Activated CD4-positive, alpha-beta T cell treated with anti-CD3 and anti-CD28 coated beads, Interleukin-2, amount 50 U/mL, for 16 hours (primary cell): ENCODE measurements around the gene BAZ1B.
"Not testable (repeated sequence)": the region's sequence is repeated elsewhere in the genome, so short reads cannot be mapped to it uniquely, and the experiment has no call there.

ENCODE experiments used
- DNase-seq: peaks from one replicate; pipeline ENCODE4 v3.0.0-alpha.2; 2020

BAZ1B gene

DNA sequence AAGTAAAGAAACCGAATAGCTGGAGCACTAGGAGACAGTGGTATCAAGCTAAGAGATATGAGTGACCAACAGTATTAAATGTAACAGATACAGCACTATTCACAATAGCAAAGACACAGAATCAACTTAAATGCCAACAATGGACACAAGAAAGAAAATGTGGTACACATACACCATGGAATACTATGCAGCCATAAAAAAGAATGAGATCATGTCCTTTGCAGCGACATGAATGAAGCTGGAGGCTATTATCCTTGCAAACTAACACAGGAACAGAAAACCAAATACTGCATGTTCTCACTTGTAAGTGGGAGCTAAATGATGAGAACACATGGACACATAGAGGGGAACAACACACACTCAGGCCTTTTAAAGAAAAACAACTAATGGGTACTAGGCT lies 26.6 kb downstream of the BAZ1B start:
- not testable (repeated sequence) for DNase-seq

DNA sequence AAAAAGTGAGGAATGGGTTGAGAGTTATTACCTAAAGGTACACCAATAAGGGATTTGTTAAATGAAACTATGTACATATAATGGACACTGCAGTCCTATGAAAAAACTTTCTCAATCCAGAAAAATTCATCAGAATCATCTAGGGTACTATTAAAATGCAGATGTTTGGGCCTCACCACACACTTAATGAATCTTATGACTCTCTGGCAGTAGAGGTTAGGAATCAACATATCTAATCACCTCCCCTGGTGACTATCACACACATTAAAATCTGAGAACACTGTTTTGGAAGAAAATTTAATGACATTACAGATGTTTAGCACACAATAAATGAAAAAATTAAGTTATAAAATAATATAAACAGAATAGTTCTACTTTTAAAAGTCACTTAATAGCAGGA lies 32.1 kb downstream of the BAZ1B start:
- DNase-seq: no peak

DNA sequence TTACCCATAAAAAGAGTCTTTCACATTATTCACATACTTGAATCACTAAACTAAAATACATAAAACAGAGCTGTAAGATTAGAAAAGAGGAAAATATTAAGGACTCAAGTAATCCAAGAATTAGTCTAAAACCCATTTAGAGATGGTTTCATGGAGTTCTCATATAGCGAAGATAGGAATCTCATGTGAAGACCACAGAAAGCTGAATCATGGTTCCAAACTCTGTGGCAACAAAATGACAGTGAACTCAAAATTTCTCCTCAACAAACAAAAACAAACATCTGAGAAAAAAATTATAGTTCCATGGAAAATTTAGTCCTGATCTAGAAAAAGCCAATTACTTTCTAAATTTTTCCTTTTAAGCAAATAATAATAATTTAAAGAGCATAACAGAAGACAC lies 34.6 kb downstream of the BAZ1B start:
- DNase-seq: no peak

DNA sequence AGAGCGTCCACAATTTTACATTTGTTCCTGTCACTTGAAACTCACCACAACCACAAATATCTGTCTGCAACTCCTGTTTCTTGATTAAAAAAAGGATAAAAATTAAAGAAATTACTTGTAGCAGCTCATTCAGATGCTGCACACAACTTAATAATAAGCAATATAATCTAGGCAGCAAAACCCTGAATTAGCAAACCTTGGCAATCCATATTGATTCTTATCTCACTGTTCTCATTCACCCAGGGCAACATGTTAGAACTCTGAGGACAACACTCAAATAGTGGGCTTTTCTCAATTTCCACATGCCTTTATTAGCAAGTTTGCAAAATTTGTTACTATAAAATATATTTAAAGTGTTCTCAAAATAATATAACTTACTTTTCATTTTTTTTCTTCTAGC lies 38.9 kb downstream of the BAZ1B start:
- no peak for DNase-seq

DNA sequence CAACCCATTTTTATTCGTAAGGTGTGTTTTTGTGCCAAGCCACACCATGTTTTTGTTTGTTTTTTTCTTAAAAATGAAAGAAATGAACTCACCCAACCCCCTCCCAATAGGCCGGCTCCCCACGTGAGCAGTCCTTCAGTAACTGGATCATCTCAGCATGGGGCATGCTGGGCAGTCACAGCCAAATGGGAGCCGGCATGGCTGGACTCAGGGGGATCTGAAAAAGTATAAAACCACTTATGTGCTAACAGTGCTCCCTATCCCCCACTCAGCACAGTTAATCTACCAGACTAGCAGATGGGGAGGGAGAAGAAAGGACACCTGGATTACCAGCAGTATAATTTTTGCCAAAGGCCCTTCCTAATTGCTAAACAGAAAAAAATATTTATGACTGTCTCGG lies 39.3 kb downstream of the BAZ1B start:
- no peak for DNase-seq

DNA sequence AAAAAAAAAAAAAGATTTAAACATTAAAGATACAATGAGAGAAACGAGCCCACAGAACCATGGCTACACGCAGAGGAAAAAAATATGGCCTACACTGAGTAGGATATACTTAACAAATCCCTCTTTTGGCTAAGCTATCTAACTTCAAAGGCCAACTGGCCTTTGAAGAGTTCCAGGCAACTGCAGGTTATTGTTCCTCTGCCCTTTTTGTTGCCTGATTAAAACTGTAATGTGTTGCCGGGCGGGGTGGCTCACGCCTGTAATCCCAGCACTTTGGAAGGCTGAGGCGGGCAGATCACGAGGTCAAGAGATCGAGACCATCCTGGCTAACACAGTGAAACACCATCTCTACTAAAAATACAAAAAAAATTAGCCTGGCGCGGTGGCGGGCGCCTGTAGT lies 40.6 kb downstream of the BAZ1B start:
- not testable (repeated sequence) for DNase-seq

DNA sequence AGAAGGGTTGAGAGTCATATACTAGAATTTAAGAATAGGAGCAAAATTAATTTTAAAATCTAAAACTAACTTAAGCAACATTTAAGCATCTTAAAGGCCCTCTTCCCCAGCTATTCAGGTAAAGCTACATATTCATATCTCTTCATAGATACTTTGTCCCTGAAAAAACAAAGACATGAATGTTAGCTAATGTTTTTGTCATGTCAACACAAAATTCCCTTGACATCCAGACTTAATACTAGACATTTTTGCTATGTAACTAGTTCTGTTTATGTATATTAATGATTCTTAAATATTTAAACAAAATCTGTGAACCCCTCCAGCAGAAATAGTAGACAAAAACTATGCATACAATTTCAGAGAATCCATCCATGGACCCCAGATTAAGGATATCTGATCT lies 43.5 kb downstream of the BAZ1B start:
- no peak for DNase-seq

DNA sequence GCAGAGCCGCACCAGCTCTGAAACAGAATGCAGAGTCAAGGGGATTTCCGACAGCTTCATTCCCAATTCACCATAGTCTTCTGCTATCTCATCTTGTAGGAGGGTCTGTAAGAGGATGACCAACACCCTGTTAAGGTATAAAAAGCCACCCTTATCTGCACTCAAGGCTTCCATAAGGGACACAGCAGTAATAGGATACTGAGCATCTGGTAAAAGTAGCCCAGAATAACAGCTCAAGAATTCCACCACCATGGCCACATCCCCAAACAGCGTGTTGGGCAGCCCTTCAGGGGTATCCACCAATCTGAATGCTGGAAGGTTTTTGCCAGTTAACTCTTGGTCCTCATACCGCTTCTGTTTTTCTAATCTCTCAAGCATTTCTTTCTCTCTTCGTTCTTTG lies 44.7 kb downstream of the BAZ1B start:
- no peak for DNase-seq

DNA sequence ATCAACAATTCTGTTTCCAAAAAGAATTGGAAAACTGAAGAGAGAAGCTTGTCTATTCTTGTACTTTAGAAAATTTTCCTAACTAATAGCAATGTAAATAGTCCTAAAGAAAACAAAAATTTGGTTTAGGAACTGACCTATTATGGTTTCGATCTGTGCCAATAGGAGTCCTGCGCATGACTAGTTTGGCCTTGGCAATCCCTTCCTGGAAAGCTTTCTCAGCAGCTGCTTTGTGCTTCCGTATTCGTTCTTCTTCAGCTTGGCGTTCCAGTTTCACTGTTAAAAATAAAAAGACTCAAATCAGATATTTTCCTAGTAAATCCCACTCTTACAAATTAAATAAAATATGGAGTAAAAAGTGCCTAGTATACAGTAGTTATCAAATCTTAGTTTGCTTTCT lies 51.9 kb downstream of the BAZ1B start:
- no peak for DNase-seq

DNA sequence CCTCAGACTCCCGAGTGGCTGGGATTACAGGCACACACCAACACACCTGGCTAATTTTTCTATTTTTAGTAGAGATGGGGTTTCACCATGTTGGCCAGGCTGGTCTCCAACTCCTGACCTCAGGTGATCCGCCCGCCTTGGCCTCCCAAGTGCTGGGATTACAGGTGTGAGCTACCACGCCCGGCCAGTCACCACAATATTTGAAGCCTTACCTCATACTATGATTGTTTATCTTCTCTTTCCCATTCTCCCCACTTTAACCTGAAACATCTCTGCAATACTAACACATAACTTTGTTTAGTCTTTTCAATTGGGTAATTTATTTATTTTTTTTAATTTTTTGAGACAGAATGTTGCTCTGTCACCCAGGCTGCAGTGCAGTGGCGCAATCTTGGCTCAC lies 55.0 kb downstream of the BAZ1B start:
- DNase-seq: not testable (repeated sequence)

DNA sequence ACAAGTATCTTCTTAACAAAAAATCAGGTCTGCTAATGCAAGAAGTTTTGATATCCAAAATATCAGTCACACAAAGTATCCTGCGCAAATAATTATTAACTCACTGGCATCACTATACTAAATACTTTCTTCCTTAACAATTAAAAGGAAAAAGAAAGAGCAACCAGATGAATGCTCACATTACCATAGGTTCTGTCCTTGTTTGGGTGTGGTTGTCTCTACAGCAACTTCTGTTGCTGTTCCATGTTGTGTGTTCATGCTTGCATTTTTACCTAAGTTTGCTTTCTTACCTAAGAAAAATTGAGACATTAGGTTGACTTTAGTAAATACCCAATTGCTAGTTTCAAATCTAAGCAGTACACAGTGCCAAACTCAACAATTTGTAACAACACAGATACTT lies 56.0 kb downstream of the BAZ1B start:
- DNase-seq: no peak

DNA sequence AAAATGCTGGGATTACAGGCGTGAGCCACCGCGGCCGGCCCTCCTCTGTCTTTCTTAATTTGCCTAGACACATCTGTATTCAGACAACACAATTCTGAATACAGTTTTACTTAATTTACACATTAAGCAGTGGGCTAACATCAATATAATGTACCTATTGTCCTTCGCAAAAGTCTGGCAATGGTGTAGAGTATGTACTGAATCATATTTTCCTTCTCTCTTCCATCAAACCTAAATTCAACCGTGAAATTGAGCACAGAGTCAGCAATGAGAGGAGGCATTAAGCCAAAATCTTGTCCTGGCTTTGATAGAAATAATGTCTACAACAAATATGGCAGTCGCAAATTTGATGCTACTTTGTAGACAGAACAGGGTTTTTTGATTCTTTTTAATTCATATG lies 58.1 kb downstream of the BAZ1B start:
- DNase-seq: no peak

DNA sequence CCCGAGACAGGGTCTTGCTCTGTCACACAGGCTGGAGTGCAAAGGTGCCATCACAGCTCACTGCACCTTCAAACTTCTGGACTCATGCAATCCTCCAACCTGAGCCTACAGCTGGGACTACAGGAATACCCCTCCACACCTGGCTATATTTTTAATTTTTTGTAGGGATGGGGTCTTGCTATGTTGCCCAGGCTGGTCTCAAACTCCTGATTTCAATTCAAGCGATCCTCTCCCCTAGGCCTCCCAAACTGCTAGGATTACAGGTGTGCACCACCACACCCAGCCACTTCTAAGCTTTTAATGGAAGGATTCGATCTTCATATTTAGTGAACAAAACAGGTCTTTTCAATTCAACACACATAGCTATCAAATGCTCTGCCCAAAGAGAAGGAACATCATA lies 58.8 kb downstream of the BAZ1B start:
- no peak for DNase-seq

DNA sequence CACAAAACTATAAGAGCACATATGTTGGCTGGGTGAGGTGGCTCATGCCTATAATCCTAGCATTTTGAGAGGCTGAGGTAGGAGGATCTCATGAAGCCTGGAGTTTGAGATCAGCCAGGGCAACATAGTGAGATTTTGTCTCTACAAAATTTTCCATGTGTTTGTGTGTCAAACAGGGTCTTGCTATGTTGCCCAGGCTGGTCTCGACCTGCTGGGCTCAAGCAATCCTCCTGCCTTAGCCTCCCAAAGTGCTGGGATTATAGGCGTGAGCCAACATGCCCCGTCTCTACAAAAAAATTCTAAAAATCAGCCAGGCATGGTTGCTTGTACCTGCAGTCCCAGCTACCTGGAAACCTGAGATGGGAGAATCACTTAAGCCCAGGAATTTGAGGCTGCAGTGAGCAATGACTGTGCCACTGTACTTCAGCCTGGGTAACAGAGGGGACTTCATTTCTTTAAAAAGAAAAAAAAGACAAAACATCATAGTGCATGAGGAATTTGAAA lies 60.3 kb downstream of the BAZ1B start:
- DNase-seq: no peak

DNA sequence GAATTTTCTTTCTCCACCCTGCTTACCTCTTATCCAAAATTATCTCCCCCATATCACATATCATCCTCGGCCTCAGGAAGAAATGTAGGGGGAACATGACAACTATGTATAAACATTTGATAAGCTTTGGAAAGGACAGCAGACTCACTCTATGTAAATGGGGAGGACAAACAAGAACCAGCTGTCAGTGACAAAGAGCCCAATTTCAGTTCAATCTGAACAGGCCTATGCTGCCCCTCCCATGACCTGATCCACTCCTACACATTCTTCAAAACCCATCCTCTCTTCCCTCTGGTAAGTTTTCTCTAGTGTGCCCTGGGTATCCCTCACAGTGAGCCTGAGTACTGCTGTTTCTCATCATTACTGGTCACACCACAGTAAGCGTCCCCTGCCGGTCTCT lies 67.7 kb downstream of the BAZ1B start:
- no peak for DNase-seq

DNA sequence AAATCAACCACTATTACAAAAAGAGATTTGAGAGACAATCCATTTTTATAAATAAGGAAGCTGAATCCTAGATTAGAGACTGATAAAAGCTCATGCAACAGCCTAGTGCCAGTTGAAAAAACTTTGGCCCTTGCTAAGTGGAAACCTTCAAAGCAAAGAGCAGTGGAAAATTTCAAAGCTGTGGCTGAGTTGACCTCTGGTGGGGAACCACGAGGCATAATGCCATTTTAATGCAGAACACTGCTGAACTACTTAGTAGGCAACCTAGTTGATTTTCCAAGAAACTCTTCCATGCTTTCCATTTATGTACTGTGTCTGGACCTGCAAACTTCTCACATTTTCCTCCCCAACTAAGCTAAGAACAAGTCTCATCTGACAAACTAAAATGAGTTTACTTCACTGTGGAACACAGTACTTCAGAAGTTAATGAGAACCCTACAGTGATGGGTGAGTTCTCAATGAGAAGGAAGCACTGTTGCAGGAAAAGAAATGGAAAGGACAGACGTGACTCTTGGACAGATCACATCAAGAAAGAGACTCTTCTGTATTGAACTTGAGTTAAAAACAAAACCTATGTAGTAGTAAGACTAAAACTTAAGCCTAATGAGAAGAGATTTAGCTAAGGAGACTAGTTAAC lies 69.0 kb downstream of the BAZ1B start:
- DNase-seq: no peak

DNA sequence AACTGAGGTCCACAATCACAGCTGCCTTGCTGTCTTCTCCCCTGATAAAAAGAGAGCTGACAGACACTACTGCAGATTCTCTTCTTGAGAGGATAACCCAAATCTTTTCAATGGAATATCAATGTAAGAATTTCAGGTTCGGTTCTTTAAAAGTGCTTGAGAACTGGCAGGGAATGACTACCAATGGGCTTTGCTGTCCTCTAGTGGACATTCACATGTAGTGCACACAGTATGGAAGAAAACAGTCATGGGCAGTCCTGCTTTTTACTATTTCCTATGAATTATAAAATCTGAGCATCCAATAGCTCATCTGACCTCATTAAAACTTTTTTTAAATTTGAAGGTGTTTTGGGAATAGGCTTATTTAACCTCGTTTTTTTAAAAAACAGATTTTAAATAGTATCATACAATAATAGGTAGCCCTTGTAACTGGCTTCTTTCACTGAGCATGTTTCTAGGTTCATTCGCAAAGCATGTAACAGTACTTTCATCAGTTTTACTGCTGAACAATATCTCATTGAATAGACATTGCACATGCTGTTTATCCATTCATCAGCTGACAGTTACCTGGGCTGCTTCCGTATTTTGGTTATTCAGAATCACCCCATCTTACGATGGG lies 70.2 kb downstream of the BAZ1B start:
- DNase-seq: peak; percentile 52

DNA sequence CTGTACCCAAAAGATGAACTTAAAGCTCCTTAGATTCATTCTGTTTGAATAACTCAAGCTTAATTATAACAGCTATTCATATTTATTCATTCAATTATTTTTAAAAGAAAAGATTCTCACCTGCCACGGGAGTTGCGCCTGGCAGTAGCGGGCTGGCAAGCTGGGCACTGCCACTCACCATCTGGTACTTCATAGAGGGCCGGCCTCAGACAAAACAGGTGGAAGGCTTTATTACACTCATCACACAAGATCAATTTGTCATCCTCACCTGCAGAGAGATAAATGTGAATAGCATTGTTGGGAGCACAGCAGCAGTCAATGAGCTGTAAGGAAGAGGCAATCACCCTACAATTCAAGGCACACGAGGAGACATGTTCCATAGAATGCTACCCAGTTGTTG lies 72.7 kb downstream of the BAZ1B start:
- no peak for DNase-seq

DNA sequence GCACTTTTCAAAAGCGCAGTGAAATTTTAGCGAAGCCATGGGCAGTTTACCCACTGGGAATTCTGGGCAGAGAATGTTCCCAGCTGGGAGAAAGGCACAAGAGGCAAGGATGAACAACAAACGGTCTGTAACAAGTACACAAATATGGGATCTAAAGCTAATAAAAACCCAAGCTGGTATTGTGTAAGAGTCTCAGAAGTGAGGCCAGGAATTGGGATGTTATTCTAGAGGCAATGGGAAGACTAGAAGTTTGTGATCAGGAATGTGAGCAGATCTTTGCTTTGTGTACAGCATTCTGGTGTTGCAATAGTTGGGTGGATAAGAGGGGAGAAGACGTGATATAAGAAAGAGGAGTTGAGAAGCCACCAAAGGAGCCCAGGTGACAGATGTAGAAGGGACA lies 73.5 kb downstream of the BAZ1B start:
- no peak for DNase-seq

DNA sequence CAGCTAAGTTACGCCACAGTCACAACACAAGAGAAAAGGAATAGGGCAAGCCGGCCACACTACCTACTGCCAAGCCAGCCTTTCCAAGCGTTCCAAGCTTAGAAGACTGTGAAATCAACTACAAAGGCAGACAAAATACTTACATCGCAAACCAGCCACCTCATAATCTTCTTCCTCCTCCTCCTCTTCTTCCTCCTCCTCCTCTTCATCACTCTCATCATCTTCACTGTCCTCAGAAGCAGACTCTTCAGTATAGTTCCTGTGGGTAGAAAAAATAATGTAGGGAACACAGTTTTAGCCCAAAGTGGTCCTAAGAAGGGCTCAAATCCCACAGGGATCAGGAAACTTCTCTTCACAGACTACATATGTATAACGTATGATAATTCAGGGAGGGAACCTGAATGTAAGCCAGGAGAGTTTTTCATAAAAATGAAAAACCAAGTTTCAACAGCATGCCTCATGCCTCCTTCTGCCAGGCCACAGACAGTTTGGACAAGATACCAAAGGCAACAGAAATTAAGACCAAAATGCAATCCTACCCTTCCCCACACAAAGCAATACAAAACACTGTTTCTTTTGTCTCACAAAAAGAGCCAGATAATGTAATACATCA lies 74.9 kb downstream of the BAZ1B start:
- no peak for DNase-seq

DNA sequence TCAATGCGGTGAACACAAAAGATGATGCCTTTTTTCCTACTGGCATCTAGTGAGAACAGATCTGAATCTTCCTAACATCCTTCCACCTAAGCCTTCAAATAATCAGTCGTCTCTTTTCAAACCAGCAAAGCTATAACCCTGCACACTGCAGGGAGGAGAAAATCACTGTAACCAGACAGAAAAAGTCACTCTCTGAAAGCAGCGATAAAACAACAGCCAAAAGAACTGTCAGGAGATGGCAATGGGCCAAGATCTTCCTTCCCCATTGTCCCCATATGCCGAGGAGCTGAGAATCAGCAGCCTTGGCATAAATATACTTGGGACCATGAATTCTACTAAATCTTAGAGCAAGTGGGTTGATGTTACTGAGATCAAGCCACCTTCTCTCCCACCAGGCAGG lies 75.4 kb downstream of the BAZ1B start:
- DNase-seq: no peak

DNA sequence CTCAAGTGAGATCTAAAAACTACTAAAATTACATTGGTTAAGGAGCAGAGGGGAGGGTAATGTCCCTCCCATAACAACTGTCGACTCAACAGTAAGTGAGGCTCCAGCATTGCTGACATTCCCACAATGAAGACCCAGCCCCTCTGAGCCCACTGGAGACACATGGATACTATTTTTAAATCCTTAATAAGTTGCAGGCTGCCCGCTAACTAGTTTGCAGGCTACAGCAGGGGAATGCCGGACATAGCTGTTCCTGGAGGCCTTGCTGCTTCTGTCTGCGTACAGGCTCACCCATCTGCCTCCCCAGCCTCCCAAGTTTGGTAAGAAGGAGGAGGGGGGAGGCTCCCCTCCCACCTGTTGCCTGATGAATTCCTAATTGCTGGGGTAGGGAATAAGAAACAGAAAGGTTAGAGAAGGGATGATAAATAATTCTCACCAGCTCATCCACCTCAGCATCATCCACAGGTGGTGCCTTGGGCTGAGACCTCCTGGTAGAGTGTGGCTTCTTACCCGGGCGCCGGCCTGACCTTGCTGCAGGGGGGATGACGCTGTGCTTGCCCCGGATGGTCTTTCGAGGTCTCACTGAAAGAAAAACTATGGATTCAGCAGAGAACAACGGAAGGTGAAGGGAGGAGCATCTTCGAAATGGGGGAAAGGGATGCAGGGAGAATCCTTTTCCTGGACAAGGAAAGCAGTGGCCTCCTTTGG lies 78.4 kb downstream of the BAZ1B start:
- DNase-seq: no peak

DNA sequence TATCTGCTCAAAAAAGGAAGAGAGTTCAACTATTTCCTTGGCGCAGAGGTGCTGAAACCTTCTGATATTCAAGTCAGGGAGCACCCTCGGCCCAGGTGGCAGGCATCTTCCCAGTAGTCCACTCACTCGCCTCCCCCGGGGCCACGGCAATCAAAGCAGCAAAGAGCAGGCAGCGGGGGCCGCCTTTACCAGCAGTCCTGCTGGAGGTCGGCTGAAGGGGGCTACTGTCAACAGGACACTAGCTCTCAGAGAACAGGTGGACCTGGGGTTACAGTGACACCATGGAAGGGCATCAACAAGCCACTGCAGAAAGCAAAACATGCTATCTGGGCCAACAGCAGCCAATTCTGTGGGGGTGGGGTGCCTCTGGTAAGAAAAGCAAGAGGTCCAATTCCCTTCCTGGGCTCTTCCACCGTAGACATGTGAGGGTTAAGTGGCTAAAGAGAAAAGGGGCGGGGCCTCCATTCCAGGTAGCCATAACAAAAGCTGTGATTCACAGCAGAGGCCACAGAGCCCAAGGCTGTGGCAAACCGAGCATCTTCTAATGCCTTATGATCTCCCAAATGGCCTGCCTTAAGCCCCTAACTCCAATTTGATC lies 79.1 kb downstream of the BAZ1B start:
- DNase-seq: no peak
